ENCODE data around the gene GPA33. TPM values are rescaled to one million over a fixed set of nuclear protein-coding genes. Genes with fewer than 3 reads are reported as not detected.
"Not testable (repeated sequence)": the region's sequence is repeated elsewhere in the genome, so short reads cannot be mapped to it uniquely, and the experiment has no call there.

Gene GPA33
- total RNA-seq, 2 experiments from 2014 or later, result not detected

- BruUV-seq (replicated peaks), result no TSS peak
- ChIA-PET CTCF (ENCODE audit: unreplicated experiment) (interaction anchor here (0.7 to 1.0 kb wide), 3 partner anchors 11 to 135 kb away, joined by 3 to 4 read pairs (median 3); no protein-coding TSS in a partner anchor), POLR2A (interaction anchor here (0.7 kb wide), 1 partner anchor 118 kb away, joined by 3 read pairs; no protein-coding TSS in a partner anchor)
- peak overlapping the region; percentile 59 for H3K4me2 ChIP-seq (ENCODE audit: low read length)
- H2AFZ ChIP-seq (ENCODE audit: low read length), result peak overlapping the region; percentile 82
- peak overlapping the region; percentile 6 for H3K27ac ChIP-seq (ENCODE audit: low read depth, low read length, poor library complexity, severe bottlenecking)
- H4K20me1 ChIP-seq (ENCODE audit: insufficient read depth, low read length), result no peaks in the 10 kb centered on the region
- H3K4me1 ChIP-seq (ENCODE audit: insufficient read depth, low read length, poor library complexity, severe bottlenecking), result peaks cover 16% of the 10 kb centered on the region
- H3K9me2 ChIP-seq (ENCODE audit: insufficient read depth, low read length), result no peaks in the 10 kb centered on the region
- H3K36me3 ChIP-seq (ENCODE audit: insufficient read depth, low read length), result no peaks in the 10 kb centered on the region
- H3K79me2 ChIP-seq (ENCODE audit: insufficient read depth, low read depth, low read length), result no peaks in the 10 kb centered on the region
- DNase-seq (ENCODE audit: low spot score), result peak; percentile 81
- intact Hi-C loops (cut with micrococcal nuclease; ENCODE audit: unreplicated experiment), result no loop called here
- H3K9me3 ChIP-seq (ENCODE audit: low read length), result no peaks in the 10 kb centered on the region
- TF ChIP-seq EZH2phosphoT487 (IDR thresholded peaks at IDR 0.05; ENCODE audit: borderline replicate concordance, low read depth, low read length) (no peak), CTCF (conservative IDR thresholded peaks at IDR 0.05; ENCODE audit: low read length) (no peak)
- H3K4me3 ChIP-seq (ENCODE audit: low read depth, low read length, poor library complexity, severe bottlenecking), result peak overlapping the region; percentile 54
Measured at GRCh38 chr1:167043752-167044488, 46.3 kb downstream of the GPA33 start.

GRCh38 chr1:167033646-167034045 lies 56.5 kb downstream of the GPA33 start:
- POLR2A ChIA-PET, result interaction anchor here (0.7 to 1.5 kb wide), 3 partner anchors 17 to 1400 kb away, joined by 3 to 4 read pairs (median 4); no protein-coding TSS in a partner anchor

GRCh38 chr1:167029553-167029952 lies 60.6 kb downstream of the GPA33 start:
- H3K4me1 ChIP-seq (ENCODE audit: insufficient read depth, low read length, poor library complexity, severe bottlenecking); H3K9me2 ChIP-seq (ENCODE audit: insufficient read depth, low read length); BruUV-seq (replicated peaks); H3K9me3 ChIP-seq (ENCODE audit: low read length); H3K4me3 ChIP-seq (ENCODE audit: low read depth, low read length, poor library complexity, severe bottlenecking); H3K36me3 ChIP-seq (ENCODE audit: insufficient read depth, low read length); CTCF ChIA-PET (ENCODE audit: unreplicated experiment); H3K79me2 ChIP-seq (ENCODE audit: insufficient read depth, low read depth, low read length); POLR2A ChIA-PET; H3K27ac ChIP-seq (ENCODE audit: low read depth, low read length, poor library complexity, severe bottlenecking); DNase-seq (ENCODE audit: low spot score); H3K4me2 ChIP-seq (ENCODE audit: low read length); H2AFZ ChIP-seq (ENCODE audit: low read length); intact Hi-C loops (cut with micrococcal nuclease; ENCODE audit: unreplicated experiment); H4K20me1 ChIP-seq (ENCODE audit: insufficient read depth, low read length): not testable (repeated sequence)

More at GRCh38 chr1:167033646-167034045, 56.5 kb downstream of the GPA33 start:
- Histone ChIP-seq H3K9me3 (ENCODE audit: low read length) (no peaks in the 10 kb centered on the region), H3K4me1 (ENCODE audit: insufficient read depth, low read length, poor library complexity, severe bottlenecking) (no peaks in the 10 kb centered on the region), H3K36me3 (ENCODE audit: insufficient read depth, low read length) (no peaks in the 10 kb centered on the region), H3K4me3 (ENCODE audit: low read depth, low read length, poor library complexity, severe bottlenecking) (no peak overlapping the region), H3K79me2 (ENCODE audit: insufficient read depth, low read depth, low read length) (no peaks in the 10 kb centered on the region), H3K4me2 (ENCODE audit: low read length) (no peak overlapping the region), H2AFZ (ENCODE audit: low read length) (no peak overlapping the region), H3K9me2 (ENCODE audit: insufficient read depth, low read length) (no peaks in the 10 kb centered on the region), H3K27ac (ENCODE audit: low read depth, low read length, poor library complexity, severe bottlenecking) (no peak overlapping the region), H4K20me1 (ENCODE audit: insufficient read depth, low read length) (no peaks in the 10 kb centered on the region)
- BruUV-seq (replicated peaks), result no TSS peak
- DNase-seq (ENCODE audit: low spot score), result no peak
- TF ChIP-seq EZH2phosphoT487 (IDR thresholded peaks at IDR 0.05; ENCODE audit: borderline replicate concordance, low read depth, low read length) (no peak), CTCF (conservative IDR thresholded peaks at IDR 0.05; ENCODE audit: low read length) (no peak)
- intact Hi-C loops (cut with micrococcal nuclease; ENCODE audit: unreplicated experiment), result no loop called here
- CTCF ChIA-PET (ENCODE audit: unreplicated experiment), result no interaction called here
